Brain microvascular endothelial cell (primary cell): ENCODE measurements around the gene IQSEC3.

Experiments used
- DNase-seq: peaks from one replicate; pipeline ENCODE4 v3.0.0-alpha.2; 2020
- H3K27ac ChIP-seq: fragments of 250-450 bp; sonication (Bioruptor Pico); 2 replicates; pipeline ENCODE4 v1.5.1; 2020; ENCODE audit warnings: mild to moderate bottlenecking, moderate library complexity
- H3K27me3 ChIP-seq: fragments of 250-450 bp; sonication (Bioruptor Pico); replicated peaks from 2 replicates; pipeline ENCODE4 v1.5.1; 2020; ENCODE audit warnings: mild to moderate bottlenecking
- H3K36me3 ChIP-seq: fragments of 250-450 bp; sonication (Bioruptor Pico); replicated peaks from 2 replicates; pipeline ENCODE4 v1.5.1; 2020; ENCODE audit warnings: mild to moderate bottlenecking
- H3K4me3 ChIP-seq: 2 replicates; pipeline ENCODE4 v1.5.1; 2011; ENCODE audit warnings: low read depth, mild to moderate bottlenecking, control low read depth, low read length, moderate library complexity
- in situ Hi-C: cut with HindIII; loops from 2 replicates; pipeline ENCODE4 v1.10.0; 2017; ENCODE audit warnings: low sequenced_read_pairs, low pct_ligation_motif_present
- TF ChIP-seq, protein P1 (sequence below): IDR thresholded peaks from 2 replicates; pipeline ENCODE4 v1.5.1; 2011; ENCODE audit warnings: low read depth, mild to moderate bottlenecking, moderate library complexity, low read length, control low read depth, inconsistent platforms; ENCODE audit errors: missing control alignments

The IQSEC3 gene

DNA sequence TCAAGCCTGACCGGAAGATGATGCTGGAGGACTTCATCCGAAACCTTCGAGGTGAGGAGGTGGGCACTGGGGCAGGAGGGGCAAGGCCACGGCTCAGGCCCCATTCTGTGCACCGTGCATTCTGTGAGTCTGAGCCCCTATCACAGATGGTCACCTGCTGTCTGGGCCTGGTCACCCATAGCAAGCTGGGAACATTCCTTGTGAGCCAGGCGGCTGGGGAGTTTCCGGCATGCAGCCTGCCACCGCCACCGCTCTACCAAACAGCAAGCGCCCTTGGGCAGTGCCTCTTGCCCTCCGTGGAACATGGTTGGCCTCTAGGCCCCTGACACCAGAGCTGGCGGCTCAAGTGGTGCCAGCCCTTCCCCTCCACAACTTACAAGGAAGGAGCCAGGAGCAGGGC is 91.1 kb downstream of the IQSEC3 start:
- in situ Hi-C loops: no loop called here
- no peaks in the 10 kb centered on the region for H3K27me3 ChIP-seq
- no peak overlapping the region for H3K4me3 ChIP-seq
- TF ChIP-seq, protein P1, sequence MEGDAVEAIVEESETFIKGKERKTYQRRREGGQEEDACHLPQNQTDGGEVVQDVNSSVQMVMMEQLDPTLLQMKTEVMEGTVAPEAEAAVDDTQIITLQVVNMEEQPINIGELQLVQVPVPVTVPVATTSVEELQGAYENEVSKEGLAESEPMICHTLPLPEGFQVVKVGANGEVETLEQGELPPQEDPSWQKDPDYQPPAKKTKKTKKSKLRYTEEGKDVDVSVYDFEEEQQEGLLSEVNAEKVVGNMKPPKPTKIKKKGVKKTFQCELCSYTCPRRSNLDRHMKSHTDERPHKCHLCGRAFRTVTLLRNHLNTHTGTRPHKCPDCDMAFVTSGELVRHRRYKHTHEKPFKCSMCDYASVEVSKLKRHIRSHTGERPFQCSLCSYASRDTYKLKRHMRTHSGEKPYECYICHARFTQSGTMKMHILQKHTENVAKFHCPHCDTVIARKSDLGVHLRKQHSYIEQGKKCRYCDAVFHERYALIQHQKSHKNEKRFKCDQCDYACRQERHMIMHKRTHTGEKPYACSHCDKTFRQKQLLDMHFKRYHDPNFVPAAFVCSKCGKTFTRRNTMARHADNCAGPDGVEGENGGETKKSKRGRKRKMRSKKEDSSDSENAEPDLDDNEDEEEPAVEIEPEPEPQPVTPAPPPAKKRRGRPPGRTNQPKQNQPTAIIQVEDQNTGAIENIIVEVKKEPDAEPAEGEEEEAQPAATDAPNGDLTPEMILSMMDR: no peak
- no peak for DNase-seq
- no peak overlapping the region for H3K27ac ChIP-seq
- H3K36me3 ChIP-seq: no peaks in the 10 kb centered on the region

DNA sequence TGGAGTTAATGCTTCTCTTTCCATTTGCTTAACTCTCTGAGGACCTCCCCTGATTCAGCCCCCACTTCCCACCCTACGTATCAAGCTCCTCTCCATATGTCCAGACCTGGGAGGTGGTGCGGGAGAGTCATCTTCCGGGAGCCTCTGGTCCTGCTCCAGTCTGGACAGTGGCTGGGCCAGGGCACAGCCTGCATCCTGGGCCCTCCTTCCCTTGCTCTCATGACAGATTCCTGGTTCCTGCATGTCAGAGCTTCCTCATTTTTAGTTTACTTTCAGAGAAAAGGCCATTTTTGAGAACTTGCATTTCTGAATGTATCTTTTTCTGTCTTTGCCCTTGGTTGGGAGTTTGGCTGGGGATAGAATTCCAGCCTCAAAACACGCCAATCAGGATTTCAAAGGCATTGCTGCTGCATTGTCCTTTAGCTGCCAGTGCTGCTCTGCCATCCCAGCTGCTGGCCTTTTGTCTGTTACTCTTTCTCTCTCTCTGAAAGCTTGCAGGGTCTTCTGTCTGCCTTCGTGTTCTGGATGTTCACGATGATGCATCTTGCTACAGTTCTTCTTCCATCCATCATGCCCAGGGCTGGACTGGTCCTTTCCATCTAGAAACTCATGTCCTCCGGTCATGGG is 92.7 kb downstream of the IQSEC3 start:
- in situ Hi-C loops: no loop called here
- Histone ChIP-seq H3K4me3 (no peak overlapping the region), H3K27ac (no peak overlapping the region), H3K36me3 (no peaks in the 10 kb centered on the region), H3K27me3 (no peaks in the 10 kb centered on the region)
- DNase-seq: no peak
- TF ChIP-seq, protein P1: no peak

DNA sequence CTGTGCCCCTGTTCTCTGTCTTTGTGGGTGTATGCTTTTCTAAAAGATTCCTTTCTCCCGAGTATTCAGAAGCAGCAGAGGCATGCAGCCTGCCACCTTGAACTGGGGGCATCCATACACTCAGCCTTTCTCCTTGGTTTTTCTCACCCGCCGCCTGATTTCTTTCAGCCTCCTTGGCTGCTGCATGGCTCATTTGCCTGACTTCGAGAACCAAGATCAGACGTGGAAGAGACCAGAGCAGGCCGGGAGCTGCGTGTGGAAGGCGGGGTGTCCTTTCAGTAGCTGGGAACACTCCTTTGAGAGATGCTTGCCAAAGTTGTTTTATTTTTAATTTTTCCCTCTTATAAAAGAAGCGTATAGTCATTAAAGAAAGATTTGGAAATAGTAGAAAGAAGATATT is 94.3 kb downstream of the IQSEC3 start:
- DNase-seq: no peak
- Histone ChIP-seq H3K27me3 (no peaks in the 10 kb centered on the region), H3K27ac (no peak overlapping the region), H3K4me3 (no peak overlapping the region), H3K36me3 (no peaks in the 10 kb centered on the region)
- TF ChIP-seq, protein P1: no peak
- in situ Hi-C loops: no loop called here

DNA sequence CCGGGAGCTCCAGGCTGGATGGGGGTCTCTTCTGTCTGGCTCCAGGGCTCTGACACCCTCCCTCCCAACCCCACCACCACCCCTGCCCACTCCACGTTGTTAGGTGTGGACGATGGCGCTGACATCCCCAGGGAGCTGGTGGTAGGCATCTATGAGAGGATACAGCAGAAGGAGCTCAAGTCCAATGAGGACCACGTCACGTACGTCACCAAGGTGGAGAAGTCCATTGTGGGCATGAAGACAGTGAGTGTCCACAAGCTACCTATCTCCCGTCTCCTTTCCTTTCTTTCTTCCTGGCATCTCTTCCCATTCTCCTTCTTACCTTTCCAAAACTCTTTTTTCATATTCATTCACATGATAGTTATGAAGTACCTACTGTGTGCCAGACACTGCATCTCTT is 95.3 kb downstream of the IQSEC3 start:
- no peak overlapping the region for H3K4me3 ChIP-seq
- no peak overlapping the region for H3K27ac ChIP-seq
- no peak for DNase-seq
- in situ Hi-C loops: no loop called here
- H3K27me3 ChIP-seq: no peaks in the 10 kb centered on the region
- H3K36me3 ChIP-seq: no peaks in the 10 kb centered on the region
- TF ChIP-seq, protein P1: no peak

DNA sequence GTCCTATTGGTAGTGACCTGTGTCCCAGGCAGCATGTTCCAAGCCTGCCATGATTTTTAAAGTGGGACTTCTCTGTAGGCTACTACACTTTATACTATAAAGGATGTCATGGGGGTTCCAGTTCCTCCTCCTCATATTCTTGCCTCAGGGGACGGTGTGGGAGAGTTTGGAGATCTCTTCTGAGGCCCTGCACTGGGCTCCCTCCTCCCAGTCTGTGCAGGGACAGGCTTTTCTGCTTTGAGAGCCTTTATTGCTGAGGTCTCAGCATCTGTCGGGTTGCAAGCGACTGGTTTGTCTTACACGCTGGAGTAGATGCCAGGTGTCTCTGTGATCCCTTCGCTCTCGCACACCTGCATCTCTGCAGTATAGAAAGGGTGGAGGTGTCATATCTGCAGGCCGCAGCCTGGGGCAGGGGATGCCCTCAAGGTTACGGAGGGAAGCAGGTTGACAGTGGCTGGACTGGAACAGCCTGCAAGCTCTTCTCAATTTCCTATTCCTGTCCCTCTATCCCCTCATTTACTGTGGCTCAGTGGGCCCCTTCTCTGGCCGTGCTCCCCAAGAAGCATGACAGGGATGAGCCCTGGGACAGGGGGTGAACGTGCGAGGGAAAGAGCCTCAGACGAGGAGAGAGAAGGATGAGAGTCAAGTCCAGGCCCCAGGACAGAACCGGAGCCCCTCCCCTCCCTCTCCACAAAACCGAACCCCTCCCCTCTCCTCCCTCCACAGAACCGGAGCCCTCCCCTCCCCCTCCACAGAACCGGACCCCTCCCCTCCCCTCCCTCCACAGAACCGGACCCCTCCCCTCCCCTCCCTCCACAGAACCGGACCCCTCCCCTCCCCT is 96.1 kb downstream of the IQSEC3 start:
- in situ Hi-C loops: no loop called here
- TF ChIP-seq, protein P1: no peak
- DNase-seq: no peak

More for the DNA sequence above, 96.1 kb downstream of the IQSEC3 start:
- Histone ChIP-seq H3K27me3 (no peaks in the 10 kb centered on the region), H3K36me3 (no peaks in the 10 kb centered on the region), H3K4me3 (no peak overlapping the region), H3K27ac (no peak overlapping the region)
